ENCODE results near the gene RAB34.

DNA sequence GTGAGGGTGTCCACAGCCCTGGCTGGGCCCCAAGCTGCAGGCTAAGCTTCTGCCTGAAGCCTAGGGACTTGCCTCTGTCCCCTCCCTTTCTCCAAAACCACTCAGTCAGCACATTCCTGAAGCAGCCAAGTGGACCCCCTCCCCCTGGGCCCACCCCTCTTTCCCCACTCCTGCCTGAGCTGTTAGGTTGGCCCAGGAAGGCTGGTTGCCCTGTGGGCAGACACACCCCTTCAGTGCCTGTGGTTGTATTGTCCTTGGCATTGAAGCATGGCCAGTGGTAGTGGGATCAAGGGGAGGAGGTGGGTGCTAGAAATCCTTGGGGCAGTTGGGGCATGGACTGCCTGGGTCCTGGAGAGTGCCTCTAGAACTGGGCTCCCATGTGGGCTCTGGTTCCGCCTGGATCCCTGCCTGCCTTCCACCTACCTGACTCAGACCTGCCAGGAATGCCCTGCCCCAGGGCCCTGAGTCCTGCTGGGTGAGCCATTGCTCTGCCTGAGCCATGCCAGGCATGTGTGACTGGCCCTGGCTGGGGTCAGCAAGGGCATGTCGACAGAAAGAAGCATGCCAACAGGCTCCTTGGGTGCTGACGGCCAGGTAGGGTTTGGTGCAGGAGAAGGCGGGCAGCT, 28.2 kb upstream of the RAB34 start:
- TF ChIP-seq TCF7L2 (IDR thresholded peaks at IDR 0.05; ENCODE audit: low read depth, low read length) = no peak
- TF ChIP-seq, protein P1, sequence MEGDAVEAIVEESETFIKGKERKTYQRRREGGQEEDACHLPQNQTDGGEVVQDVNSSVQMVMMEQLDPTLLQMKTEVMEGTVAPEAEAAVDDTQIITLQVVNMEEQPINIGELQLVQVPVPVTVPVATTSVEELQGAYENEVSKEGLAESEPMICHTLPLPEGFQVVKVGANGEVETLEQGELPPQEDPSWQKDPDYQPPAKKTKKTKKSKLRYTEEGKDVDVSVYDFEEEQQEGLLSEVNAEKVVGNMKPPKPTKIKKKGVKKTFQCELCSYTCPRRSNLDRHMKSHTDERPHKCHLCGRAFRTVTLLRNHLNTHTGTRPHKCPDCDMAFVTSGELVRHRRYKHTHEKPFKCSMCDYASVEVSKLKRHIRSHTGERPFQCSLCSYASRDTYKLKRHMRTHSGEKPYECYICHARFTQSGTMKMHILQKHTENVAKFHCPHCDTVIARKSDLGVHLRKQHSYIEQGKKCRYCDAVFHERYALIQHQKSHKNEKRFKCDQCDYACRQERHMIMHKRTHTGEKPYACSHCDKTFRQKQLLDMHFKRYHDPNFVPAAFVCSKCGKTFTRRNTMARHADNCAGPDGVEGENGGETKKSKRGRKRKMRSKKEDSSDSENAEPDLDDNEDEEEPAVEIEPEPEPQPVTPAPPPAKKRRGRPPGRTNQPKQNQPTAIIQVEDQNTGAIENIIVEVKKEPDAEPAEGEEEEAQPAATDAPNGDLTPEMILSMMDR (IDR thresholded peaks at IDR 0.05) = no peak
- TF ChIP-seq REST (IDR thresholded peaks at IDR 0.05; ENCODE audit: insufficient read depth in 1 of 2, low read depth in 2 of 2, low read length in 1 of 2) = no peak
- no peak for TF ChIP-seq POLR2AphosphoS5 (IDR thresholded peaks at IDR 0.05; ENCODE audit: low read depth, low read length)
